Erythroblast (primary cell): ENCODE data around the gene CCDC127.

ENCODE experiments used
- GATA1 ChIP-seq: IDR thresholded peaks from 2 replicates; pipeline ENCODE4 v1.6.1; 2011; ENCODE audit warnings: low read depth, mild to moderate bottlenecking, control low read depth, low read length, moderate library complexity
- POLR2A ChIP-seq: IDR thresholded peaks from 2 replicates; pipeline ENCODE4 v1.6.1; 2011; ENCODE audit warnings: mild to moderate bottlenecking, low read length

GRCh38 chr5:158807-159447 is 59.0 kb downstream of the CCDC127 start:
- TF ChIP-seq POLR2A (no peak), GATA1 (no peak)
